8988T (cell line): ENCODE measurements around the gene TRIP4.
A peak's percentile ranks its signal among the peaks of the same experiment; 100 is the strongest.
"Not testable (repeated sequence)": the region's sequence is repeated elsewhere in the genome, so short reads cannot be mapped to it uniquely, and the experiment has no call there.

Source experiments
- DNase-seq: peaks from one replicate; pipeline ENCODE4 v3.0.0; 2011

Gene TRIP4

DNA sequence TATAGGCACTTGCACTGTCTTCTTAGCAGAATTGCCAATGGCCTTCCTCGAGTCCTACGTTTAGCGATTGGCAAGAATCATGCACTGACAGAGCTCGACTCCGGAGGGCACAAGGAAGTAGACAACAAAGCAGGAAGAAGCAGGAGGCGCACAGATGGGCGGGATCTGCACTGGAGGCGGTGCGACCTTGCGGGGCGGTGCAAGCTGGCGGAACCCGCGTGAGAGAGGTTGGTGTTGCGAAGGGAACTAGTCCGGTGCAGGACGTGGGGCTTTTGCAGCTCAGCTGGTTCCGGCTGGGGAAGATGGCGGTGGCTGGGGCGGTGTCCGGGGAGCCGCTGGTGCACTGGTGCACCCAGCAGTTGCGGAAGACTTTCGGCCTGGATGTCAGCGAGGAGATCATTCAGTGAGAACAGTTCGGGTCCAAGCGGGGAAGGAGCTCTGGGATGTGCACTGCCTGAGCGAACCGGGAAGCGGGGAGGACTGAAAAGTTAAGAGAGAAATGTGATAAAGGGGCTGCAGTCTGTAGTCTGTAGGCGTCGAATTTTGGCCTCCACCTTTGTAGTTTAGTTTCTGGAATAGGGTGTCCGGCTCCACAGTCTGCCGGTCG is at the start of gene TRIP4:
Gene TRIP4 (plus strand): TSS at position 275 of the 607 bp plus-strand sequence. CDS start 28 bp downstream, at position 303.
- DNase-seq, result peak; percentile 69

GRCh38 chr15:64340355-64340754 is 47.3 kb upstream of the TRIP4 start:
- no peak for DNase-seq

GRCh38 chr15:64341961-64342360 is 45.7 kb upstream of the TRIP4 start:
- no peak for DNase-seq

- no peak for DNase-seq
These were observed 44.4 kb upstream of the TRIP4 start for GRCh38 chr15:64343222-64343621.

DNA sequence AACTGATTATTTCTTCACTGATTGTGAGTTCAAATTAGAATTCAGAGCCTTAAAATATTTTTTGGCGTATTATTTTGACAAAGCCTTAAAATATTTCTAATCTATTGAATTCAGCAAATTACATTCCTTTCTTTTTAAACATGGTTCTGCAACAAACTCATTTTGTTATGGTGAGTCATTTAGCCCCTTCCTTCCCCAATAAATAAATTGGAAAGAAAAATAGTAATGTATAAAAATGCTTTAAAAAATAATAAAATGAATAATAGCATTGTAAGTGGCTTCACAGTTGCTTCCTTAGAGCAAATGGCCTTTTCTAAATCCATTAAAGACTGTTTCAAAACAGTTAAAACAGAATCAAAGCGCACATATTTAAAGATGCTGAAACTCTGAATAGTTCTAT is 43.8 kb upstream of the TRIP4 start:
- no peak for DNase-seq

DNA sequence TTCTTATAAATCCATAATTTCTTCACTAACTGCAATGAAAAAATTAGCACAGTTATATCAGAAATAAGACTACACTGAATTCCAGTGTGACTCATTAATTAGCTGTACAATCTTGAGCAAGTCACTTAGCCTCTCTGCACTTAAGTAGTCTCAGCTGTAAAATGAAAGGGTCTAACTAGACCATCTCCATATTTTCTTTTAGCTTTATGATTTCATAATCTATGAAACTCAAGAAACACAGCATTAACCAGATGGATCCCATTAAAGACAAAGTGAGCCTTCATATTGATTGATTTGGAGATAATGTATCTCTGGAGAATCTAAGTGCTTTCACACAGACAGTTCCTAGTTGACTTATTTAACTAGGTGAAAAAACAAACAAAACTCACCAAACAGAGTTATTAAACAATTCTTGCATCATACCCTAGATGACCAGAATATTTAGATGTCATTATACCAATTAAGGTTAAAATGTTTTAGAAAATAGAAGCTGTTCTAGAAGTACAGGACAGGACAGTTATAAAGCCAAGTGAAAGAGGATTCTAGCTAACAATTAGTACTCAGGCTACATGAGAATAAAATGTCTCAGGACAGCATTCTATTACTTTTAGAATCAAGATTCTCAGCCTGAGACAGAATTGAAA is 42.9 kb upstream of the TRIP4 start:
- no peak for DNase-seq

GRCh38 chr15:64346242-64346641 is 41.4 kb upstream of the TRIP4 start:
- DNase-seq, result not testable (repeated sequence)

DNA sequence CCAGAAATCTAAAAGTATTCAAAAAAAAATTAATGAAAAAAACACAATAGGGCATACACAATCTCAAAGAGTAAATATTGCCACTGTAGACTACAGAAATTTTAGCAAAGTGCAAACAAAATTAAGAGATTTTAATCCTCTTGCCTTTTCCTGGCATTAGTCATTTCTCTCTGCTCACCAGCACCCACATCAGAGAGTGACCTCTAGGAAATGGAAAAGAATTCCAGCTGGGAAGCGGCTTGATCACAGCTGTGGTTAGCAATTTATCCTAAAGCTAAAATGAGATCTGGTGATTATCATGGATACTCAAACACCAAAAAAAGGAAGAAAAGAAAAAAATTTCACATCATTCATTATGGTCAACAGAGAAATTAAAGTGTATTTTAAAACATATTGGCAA is 39.2 kb upstream of the TRIP4 start:
- DNase-seq, result no peak

DNA sequence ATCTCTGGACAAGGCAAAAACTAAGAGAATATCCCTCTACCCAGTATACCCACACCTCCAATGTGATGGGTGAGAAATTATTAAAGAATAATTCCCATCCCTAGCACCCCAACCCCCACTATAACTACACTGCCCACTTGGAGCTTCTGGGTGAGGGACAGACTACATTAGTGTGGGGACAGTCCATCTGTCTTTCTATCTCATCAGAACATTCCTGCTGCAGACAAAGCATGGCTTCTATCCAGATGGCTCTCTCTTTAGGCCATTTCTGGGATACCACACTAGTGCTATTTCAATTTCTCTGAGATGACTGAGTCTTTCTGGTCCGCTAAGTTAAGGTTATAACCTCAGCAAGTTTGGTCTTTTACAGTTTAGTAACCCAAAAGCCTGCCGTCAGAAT is 38.3 kb upstream of the TRIP4 start:
- no peak for DNase-seq

DNA sequence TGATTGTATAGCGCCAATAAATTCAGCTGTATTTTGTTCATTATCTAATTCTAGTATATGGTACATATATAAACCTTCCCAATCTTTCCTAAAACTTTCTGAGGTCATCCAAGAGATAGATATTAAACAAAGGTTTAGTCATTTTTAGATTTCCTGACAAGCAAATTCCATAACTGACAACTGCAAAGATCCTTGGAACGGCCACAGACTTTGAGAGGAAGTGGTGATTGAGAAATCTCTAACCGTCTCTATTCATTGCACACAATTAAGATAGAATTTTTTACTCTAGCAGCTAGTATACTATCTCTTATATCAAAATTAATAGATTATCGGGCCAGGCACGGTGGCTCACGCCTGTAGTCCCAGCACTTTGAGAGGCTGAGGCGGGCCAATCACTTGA is 36.4 kb upstream of the TRIP4 start:
- no peak for DNase-seq

- DNase-seq, result no peak
These were observed 32.8 kb upstream of the TRIP4 start for GRCh38 chr15:64354688-64355344.

- no peak for DNase-seq
These were observed 32.2 kb upstream of the TRIP4 start for GRCh38 chr15:64355348-64355943.

- peak; percentile 21 for DNase-seq
These were observed 31.5 kb upstream of the TRIP4 start, which contains the start of gene CSNK1G1 for GRCh38 chr15:64355944-64356709. Gene CSNK1G1 (minus strand): TSS chr15:64356173. CDS start chr15:64300499, 55,674 bp downstream.

GRCh38 chr15:64356710-64357040 is 31.0 kb upstream of the TRIP4 start:
- no peak for DNase-seq

- DNase-seq, result no peak
These were observed 26.4 kb upstream of the TRIP4 start for GRCh38 chr15:64361259-64361658.

DNA sequence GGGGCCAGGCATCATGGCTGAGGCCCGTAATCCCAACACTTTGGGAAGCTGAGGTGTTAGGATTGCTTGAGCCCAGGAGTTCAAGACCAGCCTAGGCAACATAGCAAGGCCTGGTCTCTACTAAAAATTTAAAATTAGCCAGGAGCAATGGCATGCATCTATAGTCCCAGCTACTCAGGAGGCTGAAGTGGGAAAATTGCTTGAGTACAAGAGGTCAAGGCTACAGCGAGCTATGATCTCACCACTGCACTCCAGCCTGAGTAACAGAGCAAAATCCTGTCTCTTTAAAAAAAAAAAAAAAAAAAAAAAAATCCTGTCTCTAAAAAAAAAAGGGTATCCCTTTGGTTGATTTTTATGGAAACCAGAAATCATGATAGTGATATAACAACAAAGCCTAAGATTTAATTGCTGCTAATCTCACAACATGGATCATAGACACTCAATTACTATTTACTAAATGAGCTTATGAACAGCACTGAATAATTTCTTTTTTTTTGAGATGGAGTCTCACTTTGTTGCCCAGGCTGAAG is 18.5 kb upstream of the TRIP4 start:
- no peak for DNase-seq

- not testable (repeated sequence) for DNase-seq
These were observed 16.3 kb upstream of the TRIP4 start for GRCh38 chr15:64371383-64371782.

GRCh38 chr15:64373360-64373759 is 14.3 kb upstream of the TRIP4 start:
- DNase-seq, result no peak

DNA sequence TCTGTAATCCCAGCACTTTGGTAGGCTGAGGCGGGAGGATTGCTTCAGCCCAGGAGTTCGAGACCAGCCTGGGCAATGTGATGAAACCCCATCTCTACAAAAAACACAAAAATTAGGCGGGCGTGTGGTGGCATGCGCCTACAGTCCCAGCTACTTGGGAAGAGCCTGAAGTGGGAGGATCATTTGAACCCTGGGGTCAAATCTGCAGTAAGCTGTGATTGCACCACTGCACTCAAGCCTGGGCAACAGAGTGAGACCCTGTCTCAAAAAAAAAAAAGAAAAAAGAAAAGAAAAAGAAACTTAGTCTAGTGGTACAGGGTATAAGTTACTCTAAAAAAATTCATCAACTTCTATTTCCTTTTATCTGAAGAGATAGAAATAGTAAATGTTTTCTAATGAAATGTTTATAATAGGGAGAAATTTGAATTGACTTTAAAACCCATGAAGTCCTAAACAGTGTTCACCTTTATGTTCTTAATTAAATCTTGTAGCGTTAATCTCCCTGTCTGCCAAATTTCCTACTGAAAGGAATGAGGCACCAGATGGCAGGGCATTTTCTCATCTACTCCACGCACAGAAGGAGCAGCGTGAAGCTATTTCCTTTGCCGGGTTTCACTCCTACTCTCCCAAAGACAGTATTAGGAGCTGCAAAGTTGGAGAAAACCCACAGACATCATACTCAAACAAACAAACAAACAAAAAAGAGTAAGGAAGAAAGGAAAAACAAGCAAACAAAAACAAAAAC is 8.2 kb upstream of the TRIP4 start:
- DNase-seq, result no peak

GRCh38 chr15:64380130-64380870 is 7.3 kb upstream of the TRIP4 start:
- DNase-seq, result not testable (repeated sequence)

- peak; percentile 74 for DNase-seq
These were observed 6.5 kb upstream of the TRIP4 start, which contains the start of gene PCLAF for GRCh38 chr15:64381000-64381751. Gene PCLAF (minus strand): TSS chr15:64381441. CDS start chr15:64381371, 70 bp downstream.
